HUES48 (cell line): Measurements from ENCODE around the gene RGS6.

Experiments used
- H3K27ac ChIP-seq: one replicate; pipeline ENCODE4 v1.7.0; 2013; ENCODE audit warnings: low read depth, low read length, inconsistent platforms
- H3K27me3 ChIP-seq: 2 replicates; pipeline ENCODE4 v1.6.1; 2013; ENCODE audit warnings: mild to moderate bottlenecking, low read length; ENCODE audit not compliant: control insufficient read depth, insufficient read depth
- H3K36me3 ChIP-seq: 2 replicates; pipeline ENCODE4 v1.6.1; 2013; ENCODE audit warnings: low read length; ENCODE audit not compliant: control insufficient read depth, insufficient read depth
- H3K4me1 ChIP-seq: 2 replicates; pipeline ENCODE4 v1.6.1; 2013; ENCODE audit warnings: mild to moderate bottlenecking, low read length; ENCODE audit not compliant: control insufficient read depth, insufficient read depth
- H3K4me3 ChIP-seq: 2 replicates; pipeline ENCODE4 v1.5.1; 2013; ENCODE audit warnings: mild to moderate bottlenecking, low read depth, low read length
- H3K9ac ChIP-seq: 2 replicates; pipeline ENCODE4 v1.6.1; 2013; ENCODE audit warnings: mild to moderate bottlenecking, low read depth, low read length, moderate library complexity
- H3K9me3 ChIP-seq: 2 replicates; pipeline ENCODE4 v1.6.1; 2013; ENCODE audit warnings: low read length; ENCODE audit not compliant: control insufficient read depth, insufficient read depth

The RGS6 gene

DNA sequence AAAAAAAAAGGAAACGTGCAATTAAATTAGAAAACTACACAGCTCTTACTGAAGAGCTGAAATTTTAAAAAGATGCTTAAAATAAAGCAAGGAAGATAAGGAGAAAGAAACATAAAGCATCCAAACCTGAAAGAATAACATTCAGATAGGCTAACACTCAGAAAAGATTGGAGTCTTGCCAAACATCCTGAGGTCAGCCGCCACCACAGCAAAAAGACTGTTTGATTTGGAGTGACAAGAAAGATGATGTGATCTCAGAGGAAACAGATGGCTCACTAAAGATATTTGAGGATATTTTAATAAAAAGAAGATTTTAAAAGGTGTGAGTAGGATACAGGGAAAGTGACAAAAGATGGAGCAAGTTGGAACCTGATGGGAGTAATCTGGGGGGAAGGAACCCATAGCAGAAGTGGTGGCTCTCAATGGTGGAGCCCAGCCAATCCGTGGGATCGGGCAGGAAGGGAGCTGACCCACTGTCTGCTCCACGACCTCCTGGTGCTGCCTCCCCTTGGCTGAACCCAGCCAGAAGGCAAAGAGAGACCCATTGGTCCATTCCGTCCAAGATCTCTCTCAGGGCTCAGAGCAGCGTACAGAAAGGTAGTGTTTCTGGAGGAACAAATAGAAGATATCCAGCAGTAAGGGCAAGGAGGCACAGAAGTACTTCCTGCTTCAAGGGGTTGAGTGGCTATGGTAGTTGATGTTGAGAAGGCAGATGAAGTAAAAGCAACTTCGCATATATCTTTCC, 469.6 kb downstream of the RGS6 start:
- Histone ChIP-seq H3K36me3 (no peaks in the 10 kb centered on the region), H3K27ac (no peak overlapping the region), H3K9me3 (no peaks in the 10 kb centered on the region), H3K9ac (no peak overlapping the region), H3K4me1 (no peaks in the 10 kb centered on the region), H3K27me3 (no peaks in the 10 kb centered on the region), H3K4me3 (no peak overlapping the region)

DNA sequence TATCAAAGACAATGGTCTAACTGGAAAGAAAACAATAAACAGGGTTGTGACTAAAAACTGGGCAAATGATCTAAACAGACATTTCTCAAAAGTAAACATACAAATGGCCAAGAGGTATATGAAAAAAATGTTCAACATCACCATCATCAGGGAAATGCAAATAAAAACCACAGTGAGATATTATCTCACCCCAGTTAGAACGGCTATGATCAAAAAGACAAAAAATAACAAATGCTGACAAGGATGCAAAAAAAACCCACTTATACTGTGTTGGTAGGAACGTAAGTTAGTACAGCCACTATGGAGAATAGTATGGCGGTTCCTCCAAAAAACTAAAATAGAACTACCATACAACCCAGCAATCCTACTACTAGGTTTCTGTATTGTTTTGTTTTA, 470.1 kb downstream of the RGS6 start:
- Histone ChIP-seq H3K27me3 (no peaks in the 10 kb centered on the region), H3K4me1 (no peaks in the 10 kb centered on the region), H3K9ac (no peak overlapping the region), H3K36me3 (no peaks in the 10 kb centered on the region), H3K4me3 (no peak overlapping the region), H3K27ac (no peak overlapping the region), H3K9me3 (no peaks in the 10 kb centered on the region)

DNA sequence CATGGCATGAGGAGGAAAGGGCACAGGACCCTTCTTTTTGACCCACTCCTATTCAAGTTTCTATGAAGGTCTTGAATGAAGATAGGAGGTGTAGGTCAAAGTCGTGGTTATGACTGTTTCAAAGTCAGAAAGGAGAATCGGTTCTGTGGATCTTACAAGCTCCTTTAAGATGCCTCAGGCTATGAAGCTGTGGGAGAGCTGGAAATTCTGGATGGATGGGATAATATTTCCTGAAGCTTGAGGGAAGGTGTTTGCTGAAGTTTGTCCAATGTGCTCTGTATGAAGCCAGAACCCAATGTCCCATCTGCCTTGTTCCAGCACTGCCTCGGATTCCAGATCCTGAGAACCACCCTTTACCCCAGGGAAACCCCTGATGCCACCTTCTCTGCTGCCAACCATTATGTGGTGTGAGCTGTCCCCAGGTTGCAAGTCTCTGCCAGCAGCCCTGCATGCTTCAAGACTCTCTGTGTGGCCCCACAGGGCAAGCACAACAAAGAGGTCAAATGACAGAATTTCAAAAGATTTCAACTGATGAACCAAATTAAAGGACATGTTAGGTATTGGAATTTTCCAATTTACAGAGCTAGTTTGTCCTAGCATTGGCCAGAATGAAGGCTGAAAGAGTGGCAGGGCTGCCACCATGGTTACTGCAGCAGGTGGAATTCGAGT, 472.0 kb downstream of the RGS6 start:
- H3K27ac ChIP-seq: no peak overlapping the region
- H3K4me3 ChIP-seq: no peak overlapping the region
- no peaks in the 10 kb centered on the region for H3K9me3 ChIP-seq
- H3K27me3 ChIP-seq: no peaks in the 10 kb centered on the region
- H3K4me1 ChIP-seq: no peaks in the 10 kb centered on the region
- H3K9ac ChIP-seq: no peak overlapping the region
- no peaks in the 10 kb centered on the region for H3K36me3 ChIP-seq

DNA sequence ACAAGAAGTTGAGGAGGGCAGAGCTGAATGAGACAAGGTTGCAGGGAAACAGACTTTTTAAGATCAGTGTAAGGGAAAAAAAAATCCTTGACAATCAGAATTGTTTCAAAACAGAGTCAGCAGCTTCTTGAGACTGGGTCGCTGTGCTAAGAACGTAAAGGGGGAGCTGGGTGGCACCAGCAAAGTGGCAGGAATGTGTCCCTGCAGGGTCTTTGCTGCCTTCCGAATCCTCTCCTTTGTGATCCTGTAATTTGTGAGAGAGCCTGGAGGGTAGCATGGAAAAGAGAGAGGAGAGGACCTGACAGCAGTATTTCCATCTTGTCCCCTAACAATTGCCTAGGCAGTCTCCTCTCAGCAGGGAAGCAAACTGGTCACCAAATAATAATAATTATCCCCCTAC, 472.8 kb downstream of the RGS6 start:
- H3K4me3 ChIP-seq: no peak overlapping the region
- no peaks in the 10 kb centered on the region for H3K27me3 ChIP-seq
- no peaks in the 10 kb centered on the region for H3K9me3 ChIP-seq
- no peaks in the 10 kb centered on the region for H3K4me1 ChIP-seq
- no peaks in the 10 kb centered on the region for H3K36me3 ChIP-seq
- H3K27ac ChIP-seq: no peak overlapping the region
- no peak overlapping the region for H3K9ac ChIP-seq

DNA sequence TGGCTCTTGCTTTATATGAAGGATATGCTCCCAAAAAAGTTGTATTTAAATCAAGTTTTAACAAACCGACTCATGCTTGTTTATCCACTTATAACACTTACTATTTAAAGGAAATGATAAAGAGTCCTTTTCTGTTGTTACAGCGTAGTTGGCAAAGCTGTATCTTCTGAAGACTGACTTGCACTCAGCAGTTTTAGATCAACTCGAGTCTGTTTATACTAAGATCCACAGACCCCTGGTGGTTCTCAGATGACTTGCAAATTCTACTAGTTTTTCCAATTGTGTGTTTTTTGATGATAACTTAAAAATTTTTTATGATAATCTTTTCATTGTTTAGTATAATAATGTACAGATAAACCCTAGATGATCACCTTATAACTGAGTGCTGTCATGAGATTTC, 475.8 kb downstream of the RGS6 start:
- no peaks in the 10 kb centered on the region for H3K4me1 ChIP-seq
- no peaks in the 10 kb centered on the region for H3K9me3 ChIP-seq
- H3K27ac ChIP-seq: no peak overlapping the region

GRCh38 chr14:72409047-72409446, 476.8 kb downstream of the RGS6 start:
- no peak overlapping the region for H3K27ac ChIP-seq
- H3K4me1 ChIP-seq: no peaks in the 10 kb centered on the region
- no peak overlapping the region for H3K4me3 ChIP-seq
- H3K9me3 ChIP-seq: no peaks in the 10 kb centered on the region
- no peak overlapping the region for H3K9ac ChIP-seq
- H3K36me3 ChIP-seq: no peaks in the 10 kb centered on the region
- no peaks in the 10 kb centered on the region for H3K27me3 ChIP-seq

More for the DNA sequence above, 475.8 kb downstream of the RGS6 start:
- Histone ChIP-seq H3K4me3 (no peak overlapping the region), H3K9ac (no peak overlapping the region), H3K27me3 (no peaks in the 10 kb centered on the region), H3K36me3 (no peaks in the 10 kb centered on the region)

DNA sequence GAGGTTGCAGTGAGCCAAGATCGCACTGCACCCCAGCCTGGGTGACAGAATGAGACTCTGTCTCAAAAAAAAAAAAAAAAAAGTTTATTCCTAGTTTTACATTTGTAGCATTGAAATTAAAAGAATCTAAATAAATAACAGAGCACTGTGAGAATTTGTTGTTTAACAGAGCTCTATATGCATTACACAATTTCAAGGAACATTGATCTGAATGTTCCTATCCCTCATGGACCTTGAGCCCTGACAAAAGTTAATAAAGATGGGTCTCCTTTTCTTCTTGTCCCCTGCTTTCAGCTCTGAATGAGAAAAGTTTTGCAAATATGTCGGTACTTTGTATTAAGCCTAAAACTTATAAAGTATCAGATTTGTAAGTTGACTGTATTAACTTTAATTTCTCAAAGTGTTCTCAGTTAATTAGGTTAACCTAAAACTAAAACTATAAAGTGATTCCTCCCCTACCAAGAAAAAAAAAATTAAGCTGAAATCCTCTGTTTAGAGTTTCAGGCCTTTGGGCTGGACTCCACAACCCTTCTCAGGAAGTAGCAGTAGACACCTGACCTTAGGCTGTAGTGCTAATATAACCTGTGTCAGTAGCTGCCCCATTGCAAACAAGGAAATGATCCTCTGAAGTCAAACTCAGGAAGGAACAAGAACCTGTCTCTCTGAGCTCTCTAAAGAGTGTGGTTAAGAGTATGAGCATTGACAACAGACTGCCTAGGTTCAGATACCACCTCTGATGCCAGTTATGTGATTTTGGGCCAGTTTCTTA, 484.0 kb downstream of the RGS6 start:
- H3K27ac ChIP-seq: no peak overlapping the region
- H3K9ac ChIP-seq: no peak overlapping the region
- no peaks in the 10 kb centered on the region for H3K27me3 ChIP-seq
- H3K4me3 ChIP-seq: no peak overlapping the region
- H3K4me1 ChIP-seq: peaks cover 12% of the 10 kb centered on the region; the same call in 1 of the 2 replicates
- no peaks in the 10 kb centered on the region for H3K36me3 ChIP-seq
- peaks cover 13% of the 10 kb centered on the region for H3K9me3 ChIP-seq

GRCh38 chr14:72416892-72417291, 484.7 kb downstream of the RGS6 start:
- Histone ChIP-seq H3K36me3 (no peaks in the 10 kb centered on the region), H3K4me1 (peaks cover 12% of the 10 kb centered on the region; the same call in 1 of the 2 replicates), H3K9ac (no peak overlapping the region), H3K27ac (no peak overlapping the region), H3K4me3 (no peak overlapping the region), H3K27me3 (no peaks in the 10 kb centered on the region), H3K9me3 (peaks cover 13% of the 10 kb centered on the region)

DNA sequence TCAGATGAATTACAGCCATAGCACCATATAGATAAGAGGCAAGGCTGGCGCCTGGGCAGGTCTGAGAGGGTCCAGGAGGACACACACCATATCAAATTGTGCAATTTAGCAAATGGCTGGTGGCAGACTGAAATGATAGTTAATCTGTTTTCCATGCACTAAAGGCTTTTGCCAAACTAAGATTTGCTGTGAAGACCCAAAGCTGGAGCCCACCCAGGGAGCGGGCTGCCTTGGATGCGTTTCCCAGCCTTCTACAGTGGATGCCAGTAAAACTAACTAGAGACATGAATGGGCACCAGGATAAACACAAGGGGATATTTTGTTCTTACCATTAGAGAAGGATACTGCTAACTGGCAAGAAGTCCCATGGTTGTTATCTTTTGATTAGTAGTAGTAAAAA, 486.6 kb downstream of the RGS6 start:
- Histone ChIP-seq H3K36me3 (no peaks in the 10 kb centered on the region), H3K9me3 (peaks cover 13% of the 10 kb centered on the region), H3K27ac (no peak overlapping the region), H3K27me3 (no peaks in the 10 kb centered on the region), H3K4me1 (peaks cover 12% of the 10 kb centered on the region; the same call in 1 of the 2 replicates), H3K9ac (no peak overlapping the region), H3K4me3 (no peak overlapping the region)

DNA sequence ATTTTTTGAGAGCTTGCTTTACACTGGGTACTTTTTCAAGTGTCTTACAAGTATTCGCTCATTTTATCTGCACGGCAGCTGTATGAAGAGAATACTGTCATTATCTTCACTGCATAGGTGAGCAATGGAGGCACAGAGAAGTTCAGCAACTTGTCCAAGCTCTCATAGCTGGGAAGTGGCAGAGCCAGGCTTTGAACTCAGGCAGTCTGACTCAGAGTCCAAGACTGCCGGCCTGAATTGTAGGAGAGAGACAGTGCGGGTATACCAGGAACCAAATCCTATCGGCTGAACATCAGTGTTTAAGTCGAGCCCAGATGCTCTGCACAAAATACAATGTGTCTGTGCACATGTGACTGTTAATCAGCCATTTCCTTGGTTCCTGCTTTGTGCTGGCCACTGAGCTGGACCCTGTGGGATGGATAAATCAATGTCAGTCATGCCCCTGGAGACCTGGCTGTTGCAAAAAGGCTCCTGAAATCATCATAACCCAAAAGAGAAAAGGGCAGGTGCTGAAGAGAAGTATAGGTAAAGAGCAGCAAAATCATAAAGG, 487.1 kb downstream of the RGS6 start:
- Histone ChIP-seq H3K36me3 (no peaks in the 10 kb centered on the region), H3K27ac (peak overlapping the region; percentile 5), H3K9me3 (peaks cover 13% of the 10 kb centered on the region)

More for the DNA sequence above, 487.1 kb downstream of the RGS6 start:
- Histone ChIP-seq H3K4me1 (peaks cover 12% of the 10 kb centered on the region; the same call in 1 of the 2 replicates), H3K4me3 (no peak overlapping the region), H3K27me3 (no peaks in the 10 kb centered on the region), H3K9ac (no peak overlapping the region)
